Measurements from ENCODE around the gene SLC22A6. TPM values are rescaled to one million over a fixed set of nuclear protein-coding genes. Genes with fewer than 3 reads are reported as not detected.
"Not testable (repeated sequence)": the region's sequence is repeated elsewhere in the genome, so short reads cannot be mapped to it uniquely, and the experiment has no call there.

SLC22A6 gene
- total RNA-seq, 1 donor from 2014 or later, result not detected

- H3K4me1 Mint-ChIP-seq, result peaks cover 18% of the 10 kb centered on the region
- H3K4me3 Mint-ChIP-seq, result no peak overlapping the region
- no peaks in the 10 kb centered on the region for H3K9me3 Mint-ChIP-seq
- H3K27ac Mint-ChIP-seq, result no peak overlapping the region
- DNase-seq (ENCODE audit: low spot score in 2 of 2, unreplicated experiment in 2 of 2), result no peak
- TF ChIP-seq CTCF (IDR thresholded peaks at IDR 0.05; ENCODE audit: unreplicated experiment), result no peak
- no peaks in the 10 kb centered on the region for H3K27me3 Mint-ChIP-seq (ENCODE audit: low read depth)
- no peaks in the 10 kb centered on the region for H3K36me3 Mint-ChIP-seq
Measured at GRCh38 chr11:62957147-62957546, 27.6 kb downstream of the SLC22A6 start.

- Mint-ChIP-seq H3K36me3 (no peaks in the 10 kb centered on the region), H3K4me1 (peaks cover 18% of the 10 kb centered on the region), H3K9me3 (no peaks in the 10 kb centered on the region), H3K4me3 (no peak overlapping the region), H3K27me3 (ENCODE audit: low read depth) (no peaks in the 10 kb centered on the region), H3K27ac (no peak overlapping the region)
- no peak for DNase-seq (ENCODE audit: low spot score in 2 of 2, unreplicated experiment in 2 of 2)
- no peak for TF ChIP-seq CTCF (IDR thresholded peaks at IDR 0.05; ENCODE audit: unreplicated experiment)
Measured at GRCh38 chr11:62954478-62954877, 30.3 kb downstream of the SLC22A6 start.

- no peaks in the 10 kb centered on the region for H3K27me3 Mint-ChIP-seq (ENCODE audit: low read depth)
- H3K27ac Mint-ChIP-seq, result no peak overlapping the region
- TF ChIP-seq CTCF (IDR thresholded peaks at IDR 0.05; ENCODE audit: unreplicated experiment), result no peak
- no peaks in the 10 kb centered on the region for H3K36me3 Mint-ChIP-seq
- no peak for DNase-seq (ENCODE audit: low spot score in 2 of 2, unreplicated experiment in 2 of 2)
- H3K9me3 Mint-ChIP-seq, result no peaks in the 10 kb centered on the region
- H3K4me1 Mint-ChIP-seq, result peaks cover 11% of the 10 kb centered on the region
- no peak overlapping the region for H3K4me3 Mint-ChIP-seq
Measured at GRCh38 chr11:62953811-62954210, 31.0 kb downstream of the SLC22A6 start.

GRCh38 chr11:62948765-62949320, 35.9 kb downstream of the SLC22A6 start:
- Mint-ChIP-seq H3K9me3 (peaks cover 4% of the 10 kb centered on the region), H3K27me3 (ENCODE audit: low read depth) (no peaks in the 10 kb centered on the region), H3K36me3 (peaks cover 4% of the 10 kb centered on the region), H3K27ac (no peak overlapping the region), H3K4me1 (peaks cover 6% of the 10 kb centered on the region), H3K4me3 (no peak overlapping the region)
- no peak for TF ChIP-seq CTCF (IDR thresholded peaks at IDR 0.05; ENCODE audit: unreplicated experiment)
- DNase-seq (ENCODE audit: low spot score in 2 of 2, unreplicated experiment in 2 of 2), result no peak

GRCh38 chr11:62945538-62945937, 39.2 kb downstream of the SLC22A6 start:
- peak in 1 of 2 experiments; percentile 5 for DNase-seq (ENCODE audit: low spot score in 2 of 2, unreplicated experiment in 2 of 2)
- not testable (repeated sequence) for H3K4me3 Mint-ChIP-seq, H3K27ac Mint-ChIP-seq

GRCh38 chr11:62937528-62937927, 47.2 kb downstream of the SLC22A6 start:
- not testable (repeated sequence) for DNase-seq (ENCODE audit: low spot score in 2 of 2, unreplicated experiment in 2 of 2); H3K27ac Mint-ChIP-seq; H3K27me3 Mint-ChIP-seq (ENCODE audit: low read depth); H3K9me3 Mint-ChIP-seq; H3K4me3 Mint-ChIP-seq; H3K36me3 Mint-ChIP-seq; H3K4me1 Mint-ChIP-seq

More at GRCh38 chr11:62945538-62945937, 39.2 kb downstream of the SLC22A6 start:
- not testable (repeated sequence) for H3K36me3 Mint-ChIP-seq; H3K9me3 Mint-ChIP-seq; H3K4me1 Mint-ChIP-seq; H3K27me3 Mint-ChIP-seq (ENCODE audit: low read depth)

GRCh38 chr11:62934496-62934785, 50.3 kb downstream of the SLC22A6 start:
- no peak for DNase-seq (ENCODE audit: low spot score in 2 of 2, unreplicated experiment in 2 of 2)
- peaks cover 20% of the 10 kb centered on the region for H3K4me1 Mint-ChIP-seq
- no peak overlapping the region for H3K4me3 Mint-ChIP-seq
- peaks cover 10% of the 10 kb centered on the region for H3K9me3 Mint-ChIP-seq
- TF ChIP-seq CTCF (IDR thresholded peaks at IDR 0.05; ENCODE audit: unreplicated experiment), result no peak
- H3K27me3 Mint-ChIP-seq (ENCODE audit: low read depth), result peaks cover 5% of the 10 kb centered on the region
- no peak overlapping the region for H3K27ac Mint-ChIP-seq
- H3K36me3 Mint-ChIP-seq, result no peaks in the 10 kb centered on the region

Data from mesothelial cell of epicardium (in vitro differentiated cells).